ENCODE results near the gene MACROD2. TPM values are rescaled to one million over a fixed set of nuclear protein-coding genes. Genes with fewer than 3 reads are reported as not detected.

Gene MACROD2
- total and polyA plus RNA-seq, 2 of the 4 experiments (the other 2 are of a cell fraction), result not detected

GRCh38 chr20:15232243-15232642, 1236.9 kb downstream of the MACROD2 start:
- TF ChIP-seq MXI1 (IDR thresholded peaks at IDR 0.05; ENCODE audit: borderline replicate concordance, low read depth, low read length), result no peak
- TF ChIP-seq SMC3 (IDR thresholded peaks at IDR 0.05; ENCODE audit: low read depth, low read length), result no peak
- no peak for TF ChIP-seq ELK1 (IDR thresholded peaks at IDR 0.05; ENCODE audit: borderline replicate concordance, low read depth, low read length)
- no peak for TF ChIP-seq RCOR1 (IDR thresholded peaks at IDR 0.05; ENCODE audit: insufficient replicate concordance, low read length)
- no peak for TF ChIP-seq RAD21 (IDR thresholded peaks at IDR 0.05; ENCODE audit: low read length)
- TF ChIP-seq NFE2L2 (IDR thresholded peaks at IDR 0.05; ENCODE audit: low read depth, low read length), result no peak
- no peak for TF ChIP-seq RFX5 (IDR thresholded peaks at IDR 0.05; ENCODE audit: low read depth, low read length)
- no peak for TF ChIP-seq MAFK (IDR thresholded peaks at IDR 0.05; ENCODE audit: low read depth, low read length)
- no peak for TF ChIP-seq BHLHE40 (IDR thresholded peaks at IDR 0.05; ENCODE audit: low read depth, low read length)
- no peak for TF ChIP-seq MAZ (IDR thresholded peaks at IDR 0.05; ENCODE audit: borderline replicate concordance, low read depth, low read length)
- no peak for TF ChIP-seq CHD1 (IDR thresholded peaks at IDR 0.05; ENCODE audit: low read depth, low read length)
- TF ChIP-seq POLR2A (IDR thresholded peaks at IDR 0.05; ENCODE audit: low read depth, low read length), result no peak
- no peak for TF ChIP-seq USF2 (IDR thresholded peaks at IDR 0.05; ENCODE audit: low read depth, low read length)
- TF ChIP-seq CEBPB (IDR thresholded peaks at IDR 0.05; ENCODE audit: low read depth, low read length), result no peak
- TF ChIP-seq CTCF (conservative IDR thresholded peaks at IDR 0.05; ENCODE audit: low read depth, low read length), result no peak
- TF ChIP-seq FOS (IDR thresholded peaks at IDR 0.05; ENCODE audit: low read depth, low read length), result no peak
- no peak overlapping the region for H4K5ac ChIP-seq (ENCODE audit: low read depth, low read length)
- dilution Hi-C loops (cut with HindIII; ENCODE audit: low sequenced_read_pairs, unreplicated experiment) (no loop called here), intact Hi-C loops (cut with micrococcal nuclease) (loop anchor here (5.0 kb wide), 1 partner anchor 95 kb away; no protein-coding TSS in a partner anchor), in situ Hi-C loops (cut with MboI; ENCODE audit: low sequenced_read_pairs) (no loop called here)
- H3K23ac ChIP-seq (ENCODE audit: low read depth, low read length), result no peak overlapping the region
- H3K9ac ChIP-seq (ENCODE audit: low read depth, low read length), result no peak overlapping the region
- H3K79me1 ChIP-seq (ENCODE audit: low read depth in 1 of 2, low read length in 2 of 2), result no peaks in the 10 kb centered on the region
- no peak overlapping the region for H3K14ac ChIP-seq (replicated peaks; ENCODE audit: low read depth, low read length)
- H3K18ac ChIP-seq (ENCODE audit: low read depth, low read length), result no peak overlapping the region
- no peaks in the 10 kb centered on the region for H3K4me1 ChIP-seq (ENCODE audit: control insufficient read depth, insufficient read depth, low read length)
- no CpG with 5 or more reads among the region's 1 CpG for WGBS, 2 experiments (ENCODE audit: extremely low coverage in 2 of 2, insufficient read length in 1 of 2)
- H2AK5ac ChIP-seq (ENCODE audit: low read depth, low read length), result no peak overlapping the region
- no peak overlapping the region for H4K8ac ChIP-seq (ENCODE audit: low read depth in 2 of 2, low read length in 2 of 2)
- H3K56ac ChIP-seq (ENCODE audit: extremely low read depth, insufficient read depth, low read length), result no peak overlapping the region
- no peak overlapping the region for H2BK20ac ChIP-seq (ENCODE audit: low read depth, low read length)
- no peaks in the 10 kb centered on the region for H3K9me1 ChIP-seq (ENCODE audit: insufficient read depth, low read length)
- H3K4ac ChIP-seq (ENCODE audit: low read depth, low read length), result no peak overlapping the region
- H2AFZ ChIP-seq (replicated peaks; ENCODE audit: low read length, poor library complexity), result no peak overlapping the region
- no peak overlapping the region for H2AK9ac ChIP-seq (replicated peaks; ENCODE audit: low read depth, low read length, poor library complexity)
- H3K27ac ChIP-seq (ENCODE audit: insufficient read depth, low read length), result no peak overlapping the region
- DNase-seq (no peak), ATAC-seq (ENCODE audit: low read depth) (no peak)
- no peak overlapping the region for H2BK5ac ChIP-seq (ENCODE audit: low read depth, low read length, poor library complexity, severe bottlenecking)
- H3K27me3 ChIP-seq (ENCODE audit: control insufficient read depth, insufficient read depth, low read length), result no peaks in the 10 kb centered on the region
- H3K4me2 ChIP-seq (ENCODE audit: low read depth, low read length), result no peak overlapping the region
- H4K91ac ChIP-seq (ENCODE audit: insufficient read depth, low read depth, low read length), result no peak overlapping the region
- H3K36me3 ChIP-seq (ENCODE audit: control insufficient read depth, insufficient read depth, low read length), result no peaks in the 10 kb centered on the region
- no peaks in the 10 kb centered on the region; the same call in 1 of the 2 replicates for H3K9me3 ChIP-seq (ENCODE audit: control insufficient read depth, insufficient read depth, low read length)
- ChIA-PET CTCF (no interaction called here), POLR2A (ENCODE audit: unreplicated experiment) (no interaction called here)
- no peak overlapping the region for H2BK120ac ChIP-seq (ENCODE audit: low read depth, low read length)
- no peak overlapping the region for H2BK15ac ChIP-seq (ENCODE audit: low read depth, low read length)
- no peak overlapping the region for H3K4me3 ChIP-seq (ENCODE audit: insufficient read depth, low read depth, low read length)
- no TSS peak for BruUV-seq (replicated peaks)
- no peaks in the 10 kb centered on the region for H4K20me1 ChIP-seq (ENCODE audit: insufficient read depth, low read length)

Data from IMR-90 (cell line).